Muscle of back (tissue), 11 donors: ENCODE results near the gene PNN. TPM values are rescaled to one million over a fixed set of nuclear protein-coding genes. Genes with fewer than 3 reads are reported as not detected.

Experiments
- DNase-seq, 3 donors: peaks; one replicate each; pipeline versions ENCODE4 v3.0.0 to v3.0.0-alpha.2; 2013
- polyA plus RNA-seq, 10 donors: library from polyadenylated mRNA; unstranded; fragments of 120-200 nt; gene quantifications; one replicate each; pipeline ENCODE4 v1.2.1, GENCODE V29; 2013; ENCODE audit not compliant: insufficient read length in 10 of 10

PNN gene
- polyA plus RNA-seq, 10 donors: 63.2 to 122 (median 87.6) TPM

- no peak for DNase-seq
Observed at GRCh38 chr14:39228044-39228443, 53.0 kb downstream of the PNN start.

GRCh38 chr14:39228509-39229221 is 53.6 kb downstream of the PNN start:
- DNase-seq: no peak

GRCh38 chr14:39229222-39229543 is 54.1 kb downstream of the PNN start:
- DNase-seq: no peak

- DNase-seq: no peak
Observed at GRCh38 chr14:39229601-39230110, 54.6 kb downstream of the PNN start.

GRCh38 chr14:39230416-39231035 is 55.5 kb downstream of the PNN start:
- no peak for DNase-seq

- peak; percentile 1 to 18 (median 14) for DNase-seq
Observed at GRCh38 chr14:39231751-39232553, 56.9 kb downstream of the PNN start.

Other genes starting within 250 kb of the PNN start
- gene SEC23A, start 72.0 kb upstream of the PNN start, polyA plus RNA-seq: 10 to 100 TPM; 80.9 to 98.8 (median 90.6) TPM
- 10 to 100 TPM; 12.4 to 23.0 (median 18.3) TPM for gene GEMIN2, start 60.9 kb upstream of the PNN start, polyA plus RNA-seq
- gene TRAPPC6B, start 4.9 kb upstream of the PNN start, polyA plus RNA-seq: 10 to 100 TPM; 19.2 to 27.8 (median 24.4) TPM
- 10 to 100 TPM; 15.0 to 24.5 (median 16.9) TPM for gene MIA2, start 58.7 kb downstream of the PNN start, polyA plus RNA-seq